Measurements from ENCODE around the gene ATP5F1E. TPM values are rescaled to one million over a fixed set of nuclear protein-coding genes. Genes with fewer than 3 reads are reported as not detected.
A peak's percentile ranks its signal among the peaks of the same experiment; 100 is the strongest.

Gene ATP5F1E
- 10 to 100 TPM; 57.8 to 84.0 TPM for total RNA-seq
- total RNA-seq, result 139 to 318 reads per million in 2 donors

DNA sequence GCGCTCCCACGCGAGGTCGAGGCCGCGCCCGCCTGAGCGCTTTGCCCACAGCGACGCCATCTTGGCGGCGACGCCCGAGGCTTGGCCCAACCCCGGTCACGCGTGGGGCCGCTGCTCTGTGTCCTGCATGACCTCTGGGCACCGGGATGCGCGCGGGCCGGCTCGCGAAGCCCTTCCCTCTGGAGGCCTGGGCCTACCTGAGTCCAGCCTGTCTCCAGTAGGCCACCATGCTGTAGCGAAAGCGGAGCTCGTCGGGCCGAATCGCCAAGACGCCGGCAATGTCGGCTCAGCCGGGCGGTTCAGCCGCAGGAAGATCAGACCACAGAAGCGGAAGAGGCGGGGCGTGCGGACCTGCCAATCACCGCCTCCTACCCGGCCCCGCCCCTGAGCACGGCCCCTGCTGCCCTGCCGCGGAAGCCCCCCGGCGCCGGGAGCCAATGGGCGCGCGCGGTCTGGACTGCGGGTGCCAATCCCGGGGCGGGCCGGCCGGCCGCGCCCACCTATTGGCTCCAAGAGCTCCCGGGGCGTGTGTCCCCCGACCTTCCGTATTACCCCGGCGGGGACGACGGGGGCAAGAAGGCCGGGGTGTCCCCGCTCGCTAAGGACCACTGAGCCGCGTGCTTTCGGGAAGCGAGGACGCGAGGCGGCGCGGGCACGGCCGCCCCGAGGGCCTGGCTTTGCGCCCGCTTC, at the start of gene ATP5F1E:
TSS of gene ATP5F1E (minus strand) at position 313 of the 690 bp plus-strand sequence. CDS start at position 229, 84 bp downstream.
- DNase-seq (peak; percentile 96 to 99 (median 98)), ATAC-seq (peak; percentile 96)
- peak within 1 kb of the TSS; percentile 94 for H3K27ac Mint-ChIP-seq
- no peaks in the 10 kb centered on the region for H3K9me3 ChIP-seq (ENCODE audit: control insufficient read depth, low read length, poor library complexity, severe bottlenecking)
- H3K36me3 Mint-ChIP-seq (ENCODE audit: low read depth), result peaks cover 15% of the 10 kb centered on the region
- H3K4me3 Mint-ChIP-seq, result peak within 1 kb of the TSS; percentile 93
- no peaks in the 10 kb centered on the region for H3K27me3 Mint-ChIP-seq
- peaks cover 41% of the 10 kb centered on the region for H3K4me1 Mint-ChIP-seq

DNA sequence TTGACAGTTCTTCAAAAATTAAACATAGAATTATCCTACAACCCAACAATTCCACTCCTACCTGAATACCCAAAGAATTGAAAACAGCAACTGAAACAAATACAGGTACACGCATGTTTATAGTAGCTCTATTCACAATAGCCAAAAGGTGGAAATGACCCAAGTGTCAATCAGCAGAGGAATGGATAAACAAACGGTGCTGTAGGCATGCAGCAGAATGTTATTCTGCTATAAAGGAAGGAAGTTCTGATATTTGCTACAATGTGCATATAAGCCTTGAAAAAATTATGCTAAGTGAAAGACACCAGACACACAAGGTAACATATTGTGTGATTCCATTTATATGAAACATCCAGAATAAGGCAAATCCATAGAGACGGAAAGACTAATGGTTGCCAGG, 48.9 kb upstream of the ATP5F1E start:
- ATAC-seq (no peak), DNase-seq (no peak)
- Mint-ChIP-seq H3K27me3 (peaks cover 53% of the 10 kb centered on the region), H3K27ac (no peak overlapping the region), H3K4me3 (no peak overlapping the region), H3K36me3 (ENCODE audit: low read depth) (peaks cover 4% of the 10 kb centered on the region), H3K4me1 (peaks cover 5% of the 10 kb centered on the region)
- H3K9me3 ChIP-seq (ENCODE audit: control insufficient read depth, low read length, poor library complexity, severe bottlenecking), result no peaks in the 10 kb centered on the region

DNA sequence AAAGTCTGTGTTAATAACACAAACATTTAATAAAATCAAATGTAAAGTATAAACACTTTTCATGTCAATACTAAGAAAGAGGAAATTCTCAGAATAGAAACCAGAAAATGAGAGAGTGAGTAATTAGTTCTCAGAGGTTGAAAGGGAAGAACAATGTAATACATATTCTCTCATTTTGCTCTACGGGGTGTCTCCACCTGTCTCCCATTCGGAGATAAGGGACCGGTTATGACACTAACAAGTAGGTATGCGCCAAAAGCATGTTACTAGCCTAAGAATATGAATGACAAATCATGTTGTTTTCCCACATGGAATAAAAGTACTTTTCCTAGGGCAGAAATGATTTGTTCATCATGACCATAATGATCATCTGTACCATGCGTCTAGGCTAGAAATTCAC, 46.1 kb upstream of the ATP5F1E start:
- no peaks in the 10 kb centered on the region for H3K9me3 ChIP-seq (ENCODE audit: control insufficient read depth, low read length, poor library complexity, severe bottlenecking)
- Mint-ChIP-seq H3K36me3 (ENCODE audit: low read depth) (peaks cover 4% of the 10 kb centered on the region), H3K27ac (no peak overlapping the region), H3K4me1 (peaks cover 5% of the 10 kb centered on the region), H3K27me3 (peaks cover 74% of the 10 kb centered on the region), H3K4me3 (no peak overlapping the region)
- no peak for ATAC-seq
- DNase-seq, result no peak

DNA sequence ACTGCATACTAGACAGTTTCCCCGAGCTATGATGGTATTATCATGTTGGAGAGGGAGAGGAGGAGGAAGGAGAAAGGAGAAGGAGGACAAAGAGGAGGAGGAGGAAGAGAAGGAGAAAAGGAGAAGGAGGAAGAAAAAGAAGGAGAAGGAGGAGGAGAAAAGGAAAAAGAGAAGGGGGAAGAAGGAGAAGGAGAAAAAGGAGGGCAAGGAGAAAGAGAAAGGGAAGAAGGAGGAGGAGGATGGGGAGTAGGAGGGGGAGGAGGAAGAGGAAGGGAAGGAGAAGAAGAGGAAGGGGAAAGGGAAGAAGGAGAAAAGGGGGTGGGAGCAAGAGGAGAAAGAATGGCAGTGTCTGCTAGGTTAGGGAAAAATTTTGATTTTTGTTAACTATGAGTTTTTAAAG, 45.6 kb upstream of the ATP5F1E start:
- DNase-seq (no peak), ATAC-seq (no peak)
- H3K27me3 Mint-ChIP-seq, result peaks cover 76% of the 10 kb centered on the region
- H3K4me3 Mint-ChIP-seq, result no peak overlapping the region
- H3K27ac Mint-ChIP-seq, result no peak overlapping the region
- peaks cover 7% of the 10 kb centered on the region for H3K36me3 Mint-ChIP-seq (ENCODE audit: low read depth)
- peaks cover 8% of the 10 kb centered on the region for H3K4me1 Mint-ChIP-seq
- H3K9me3 ChIP-seq (ENCODE audit: control insufficient read depth, low read length, poor library complexity, severe bottlenecking), result no peaks in the 10 kb centered on the region

DNA sequence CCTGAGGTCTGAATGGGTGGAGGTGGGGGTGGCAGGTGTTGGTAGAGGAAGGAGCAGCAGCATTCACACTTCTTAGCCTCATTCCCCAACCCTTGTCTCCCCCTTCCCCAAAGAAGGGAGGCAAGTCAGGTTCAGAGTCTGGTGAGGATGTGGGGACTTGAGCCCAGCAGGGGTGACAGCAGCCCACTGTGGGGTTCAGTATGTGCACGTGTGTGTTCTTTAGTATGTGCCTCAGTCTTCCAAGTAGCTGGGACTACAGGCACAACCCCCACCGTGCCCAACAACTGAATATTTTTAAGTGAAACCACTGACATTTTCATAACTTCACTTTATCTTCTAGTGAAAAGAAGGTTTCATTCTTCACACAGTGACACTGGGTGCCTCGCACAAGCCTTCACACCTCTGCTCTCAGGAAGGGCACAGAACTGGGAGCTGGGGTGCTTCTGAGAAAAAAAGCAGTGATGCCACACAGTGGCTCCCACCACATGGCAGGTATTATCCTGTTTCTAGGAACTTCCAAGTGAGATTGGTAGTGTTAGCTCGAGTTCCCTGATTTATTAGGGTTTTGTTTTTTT, 43.9 kb upstream of the ATP5F1E start:
- H3K36me3 Mint-ChIP-seq (ENCODE audit: low read depth), result peaks cover 7% of the 10 kb centered on the region
- no peaks in the 10 kb centered on the region for H3K9me3 ChIP-seq (ENCODE audit: control insufficient read depth, low read length, poor library complexity, severe bottlenecking)
- H3K27me3 Mint-ChIP-seq, result peaks cover 84% of the 10 kb centered on the region
- peaks cover 5% of the 10 kb centered on the region for H3K4me1 Mint-ChIP-seq
- no peak overlapping the region for H3K27ac Mint-ChIP-seq
- no peak for DNase-seq
- no peak overlapping the region for H3K4me3 Mint-ChIP-seq
- ATAC-seq, result no peak

DNA sequence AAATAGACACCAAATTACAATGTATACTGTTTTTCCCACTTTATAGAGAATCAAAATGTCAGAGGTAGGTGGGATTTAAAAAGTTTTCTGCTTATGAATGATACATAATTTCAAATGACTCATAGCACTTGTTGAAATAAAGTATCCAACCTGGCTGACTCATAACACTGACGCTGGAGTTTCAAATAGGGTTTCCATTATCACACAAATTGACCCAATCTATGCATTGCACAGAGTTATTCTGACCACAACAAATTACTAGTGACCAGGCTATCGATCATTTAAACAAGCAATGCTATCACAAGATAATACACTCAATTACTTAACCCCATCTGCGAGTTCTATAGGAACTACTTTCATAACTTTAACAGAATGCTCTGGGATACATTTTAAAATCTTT, 42.3 kb upstream of the ATP5F1E start:
- H3K9me3 ChIP-seq (ENCODE audit: control insufficient read depth, low read length, poor library complexity, severe bottlenecking), result no peaks in the 10 kb centered on the region
- no peak for DNase-seq
- Mint-ChIP-seq H3K27me3 (peaks cover 86% of the 10 kb centered on the region), H3K4me3 (no peak overlapping the region), H3K36me3 (ENCODE audit: low read depth) (peaks cover 9% of the 10 kb centered on the region), H3K27ac (no peak overlapping the region), H3K4me1 (peaks cover 5% of the 10 kb centered on the region)
- no peak for ATAC-seq

DNA sequence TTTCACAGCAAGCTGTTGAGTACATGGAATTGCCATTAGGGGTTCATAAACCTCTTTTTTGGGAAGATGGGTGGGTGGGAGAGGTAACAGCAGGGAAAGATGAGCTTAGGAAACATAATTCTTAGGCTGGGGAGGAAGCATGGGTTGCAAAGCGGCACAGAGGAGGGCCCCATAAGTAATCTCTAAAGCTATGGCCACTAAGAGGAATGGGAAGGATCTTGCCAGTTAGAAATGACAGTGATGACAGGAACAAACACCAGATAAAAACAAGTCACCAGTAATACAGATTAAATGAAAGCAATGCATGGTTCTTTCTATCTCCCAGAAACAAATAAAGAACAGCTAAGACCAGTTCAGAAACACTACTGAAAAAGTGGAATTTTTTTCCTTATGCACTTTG, 41.4 kb upstream of the ATP5F1E start:
- H3K4me3 Mint-ChIP-seq, result no peak overlapping the region
- H3K27me3 Mint-ChIP-seq, result peaks cover 86% of the 10 kb centered on the region
- H3K36me3 Mint-ChIP-seq (ENCODE audit: low read depth), result peaks cover 9% of the 10 kb centered on the region
- no peaks in the 10 kb centered on the region for H3K9me3 ChIP-seq (ENCODE audit: control insufficient read depth, low read length, poor library complexity, severe bottlenecking)
- DNase-seq (no peak), ATAC-seq (no peak)
- peaks cover 5% of the 10 kb centered on the region for H3K4me1 Mint-ChIP-seq
- H3K27ac Mint-ChIP-seq, result no peak overlapping the region

DNA sequence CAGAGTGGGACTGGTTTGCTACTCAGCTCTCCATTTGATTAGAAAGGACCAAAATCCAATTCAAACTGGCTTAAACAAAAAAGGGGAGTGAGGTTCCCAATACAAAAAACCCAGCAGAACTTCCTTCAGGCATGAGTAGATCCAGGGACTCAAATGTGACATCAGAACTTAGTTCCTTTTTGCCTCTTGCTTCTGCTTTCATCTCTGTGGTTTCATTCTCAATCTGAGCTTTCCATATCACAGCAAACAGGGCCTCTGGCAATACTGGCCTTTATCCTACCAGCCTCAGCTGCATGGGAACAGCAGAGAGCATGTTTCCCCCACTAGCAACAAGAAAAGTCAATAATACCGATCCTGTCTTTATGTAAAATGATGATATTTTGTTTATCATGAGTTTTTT, 39.1 kb upstream of the ATP5F1E start:
- no peak for DNase-seq
- no peak overlapping the region for H3K4me3 Mint-ChIP-seq
- no peak overlapping the region for H3K27ac Mint-ChIP-seq
- H3K9me3 ChIP-seq (ENCODE audit: control insufficient read depth, low read length, poor library complexity, severe bottlenecking), result no peaks in the 10 kb centered on the region
- H3K27me3 Mint-ChIP-seq, result peaks cover 67% of the 10 kb centered on the region
- ATAC-seq, result no peak
- peaks cover 3% of the 10 kb centered on the region for H3K4me1 Mint-ChIP-seq
- peaks cover 4% of the 10 kb centered on the region for H3K36me3 Mint-ChIP-seq (ENCODE audit: low read depth)

DNA sequence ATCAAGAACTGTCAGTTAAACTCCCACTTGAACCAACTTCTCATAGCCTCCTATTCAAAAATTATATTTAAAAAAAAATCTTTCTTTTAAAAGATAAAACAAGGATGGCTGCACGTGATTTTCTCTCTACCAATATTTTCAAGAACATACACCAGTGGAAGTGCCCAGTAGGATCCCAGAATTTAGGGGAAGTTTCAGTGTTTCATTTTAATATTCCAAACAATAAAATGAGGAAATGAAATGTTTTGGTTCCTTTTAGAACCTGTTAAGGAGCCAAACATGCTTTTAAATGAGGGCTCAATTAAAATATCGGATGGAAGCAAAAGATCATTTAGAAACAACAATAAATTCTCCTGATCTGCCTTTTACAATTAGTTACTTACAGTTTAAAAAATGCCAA, 36.9 kb upstream of the ATP5F1E start:
- Mint-ChIP-seq H3K27me3 (peaks cover 46% of the 10 kb centered on the region), H3K4me3 (no peak overlapping the region), H3K4me1 (peaks cover 3% of the 10 kb centered on the region), H3K27ac (no peak overlapping the region), H3K36me3 (ENCODE audit: low read depth) (peaks cover 4% of the 10 kb centered on the region)
- no peaks in the 10 kb centered on the region for H3K9me3 ChIP-seq (ENCODE audit: control insufficient read depth, low read length, poor library complexity, severe bottlenecking)
- ATAC-seq, result no peak
- no peak for DNase-seq

DNA sequence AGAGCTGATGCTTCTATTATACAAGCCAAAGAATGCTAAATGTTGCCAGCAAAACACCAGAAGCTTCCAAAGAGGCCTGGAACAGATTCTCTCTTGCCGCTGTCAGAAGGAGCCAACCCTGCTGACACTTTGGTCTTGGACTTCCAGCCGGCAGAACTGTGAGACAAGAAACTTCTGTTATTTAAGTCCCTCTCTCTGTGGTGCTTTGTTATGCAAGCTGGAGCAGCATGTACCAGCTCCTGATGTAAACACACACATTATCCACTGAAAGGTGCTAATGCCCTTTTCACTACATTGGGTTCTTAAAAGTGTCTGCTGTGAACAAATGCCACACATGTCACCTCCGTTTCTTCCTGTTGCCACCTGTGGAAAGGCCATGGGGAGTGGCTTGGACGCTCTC, 36.4 kb upstream of the ATP5F1E start:
- DNase-seq (no peak), ATAC-seq (no peak)
- H3K27me3 Mint-ChIP-seq, result peaks cover 46% of the 10 kb centered on the region
- H3K4me3 Mint-ChIP-seq, result no peak overlapping the region
- H3K36me3 Mint-ChIP-seq (ENCODE audit: low read depth), result peaks cover 4% of the 10 kb centered on the region
- H3K27ac Mint-ChIP-seq, result no peak overlapping the region
- H3K4me1 Mint-ChIP-seq, result peaks cover 3% of the 10 kb centered on the region
- H3K9me3 ChIP-seq (ENCODE audit: control insufficient read depth, low read length, poor library complexity, severe bottlenecking), result no peaks in the 10 kb centered on the region

DNA sequence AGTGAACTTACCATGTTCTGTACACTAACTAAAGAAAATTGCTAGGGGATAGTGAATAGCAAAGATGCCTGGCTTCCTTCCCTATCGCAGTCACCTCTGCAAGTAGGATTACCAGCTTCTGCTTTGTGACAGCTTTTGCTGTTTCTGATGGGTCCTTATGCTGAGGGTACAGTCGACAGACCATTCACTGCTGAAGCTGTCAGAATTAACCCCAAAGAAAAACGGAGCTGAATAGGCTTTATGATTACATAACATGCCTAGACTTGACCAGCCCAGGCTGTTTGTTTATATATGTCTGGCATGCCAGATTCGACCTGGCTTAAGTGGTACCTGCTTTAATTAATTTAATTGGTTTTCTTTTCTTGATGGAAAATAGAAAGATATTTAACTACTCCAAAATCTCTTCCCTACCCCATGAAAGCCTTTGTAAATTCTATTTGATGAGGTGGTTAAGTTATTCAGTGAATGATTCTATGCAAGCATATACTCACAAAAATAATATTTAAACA, 32.1 kb upstream of the ATP5F1E start:
- Mint-ChIP-seq H3K27me3 (peaks cover 24% of the 10 kb centered on the region), H3K27ac (no peak overlapping the region), H3K36me3 (ENCODE audit: low read depth) (no peaks in the 10 kb centered on the region), H3K4me3 (no peak overlapping the region), H3K4me1 (no peaks in the 10 kb centered on the region)
- DNase-seq (no peak), ATAC-seq (no peak)
- H3K9me3 ChIP-seq (ENCODE audit: control insufficient read depth, low read length, poor library complexity, severe bottlenecking), result no peaks in the 10 kb centered on the region

DNA sequence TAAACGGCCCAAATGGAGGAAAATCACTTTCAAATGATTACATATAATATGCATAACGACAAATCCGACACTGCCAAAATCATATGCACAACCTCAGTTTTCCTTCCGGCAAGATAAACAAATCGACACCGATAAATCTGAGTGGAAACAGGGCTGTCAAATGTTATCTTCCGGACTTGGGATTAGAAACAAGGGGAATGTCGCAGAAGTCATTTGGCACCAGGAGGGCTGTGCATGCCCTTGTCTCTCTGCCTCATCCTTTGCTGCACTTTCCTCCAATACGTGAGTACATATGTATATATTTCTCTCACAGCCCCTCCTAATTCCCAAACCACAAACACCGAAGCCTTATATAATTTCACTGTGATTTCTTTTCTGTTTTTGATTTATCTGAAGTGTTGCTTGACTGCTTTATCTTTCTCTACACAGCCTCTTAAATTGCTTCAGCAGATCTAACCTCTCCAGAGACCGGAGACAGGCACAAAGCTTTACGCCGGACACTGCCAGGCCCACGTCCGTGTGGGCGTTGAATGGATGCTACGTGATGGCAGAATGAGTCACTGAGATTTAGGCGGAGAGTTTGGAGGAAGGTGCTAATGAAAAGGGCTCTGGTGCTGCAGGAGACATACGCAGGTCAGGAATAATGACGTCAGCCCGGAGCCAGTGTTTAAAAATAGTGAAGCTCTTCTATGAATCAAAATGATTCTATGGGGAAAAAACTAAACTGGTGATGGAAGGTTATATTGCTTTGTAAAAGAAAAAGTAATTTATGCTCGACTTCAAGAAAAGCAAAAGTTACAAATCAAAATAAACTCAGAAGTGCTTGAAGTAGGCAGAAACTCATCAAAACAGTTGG, 31.5 kb upstream of the ATP5F1E start:
- H3K4me1 Mint-ChIP-seq, result no peaks in the 10 kb centered on the region
- ATAC-seq (no peak), DNase-seq (no peak)
- H3K36me3 Mint-ChIP-seq (ENCODE audit: low read depth), result no peaks in the 10 kb centered on the region
- H3K9me3 ChIP-seq (ENCODE audit: control insufficient read depth, low read length, poor library complexity, severe bottlenecking), result no peaks in the 10 kb centered on the region
- H3K4me3 Mint-ChIP-seq, result no peak overlapping the region
- H3K27me3 Mint-ChIP-seq, result peaks cover 23% of the 10 kb centered on the region
- H3K27ac Mint-ChIP-seq, result no peak overlapping the region

DNA sequence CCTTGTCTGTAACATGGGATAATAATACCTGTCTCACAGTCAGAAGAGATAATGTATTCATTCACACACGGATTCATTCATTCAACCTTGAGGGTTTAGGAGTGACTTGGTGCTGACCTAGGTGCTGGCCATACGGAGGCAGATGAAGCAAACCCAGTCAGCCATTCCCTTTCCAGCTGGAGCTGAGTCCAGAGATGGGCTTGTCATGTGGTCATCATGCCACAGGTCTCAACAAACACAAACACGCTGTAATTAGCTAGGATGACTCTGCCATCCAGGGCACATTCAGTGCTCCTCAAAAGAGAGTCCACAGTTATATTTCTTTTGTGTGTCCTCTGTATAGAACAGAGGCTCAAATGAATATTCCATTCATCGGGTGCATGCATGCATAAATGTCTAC, 29.9 kb upstream of the ATP5F1E start:
- DNase-seq (no peak), ATAC-seq (no peak)
- Mint-ChIP-seq H3K27ac (no peak overlapping the region), H3K36me3 (ENCODE audit: low read depth) (no peaks in the 10 kb centered on the region), H3K4me1 (no peaks in the 10 kb centered on the region), H3K4me3 (no peak overlapping the region), H3K27me3 (peaks cover 23% of the 10 kb centered on the region)
- no peaks in the 10 kb centered on the region for H3K9me3 ChIP-seq (ENCODE audit: control insufficient read depth, low read length, poor library complexity, severe bottlenecking)

All from T-helper 17 cell (primary cell).